Activated CD4-positive, alpha-beta T cell treated with anti-CD3 and anti-CD28 coated beads for 36 hours (primary cell): ENCODE measurements around the gene LY6G6C. TPM values are rescaled to one million over a fixed set of nuclear protein-coding genes. Genes with fewer than 3 reads are reported as not detected.

Experiments used
- ATAC-seq: fragments of 200-7000 bp; cut with Tn5 transposase; one replicate; pipeline ENCODE4 v1.10.0; 2021; ENCODE audit warnings: mild to moderate bottlenecking, moderate library complexity
- CTCF ChIA-PET: fragments of 350-600 bp; sonication (Branson Sonifier 250); formaldehyde crosslinking; loops from one replicate; lab custom pipeline; 2021; ENCODE audit warnings: antibody characterized with exemption; lab: Charles Lee
- POLR2A ChIA-PET: fragments of 350-600 bp; sonication (Branson Sonifier 250); formaldehyde crosslinking; loops from one replicate; lab custom pipeline; 2021; ENCODE audit warnings: antibody characterized with exemption, inconsistent platforms; lab: Charles Lee
- DNase-seq: peaks from one replicate; pipeline ENCODE4 v3.0.0-alpha.2; 2020
- H3K27ac Mint-ChIP-seq: one replicate; pipeline ENCODE4 v1.8.0; 2021; ENCODE audit warnings: mixed read lengths
- H3K27me3 Mint-ChIP-seq: one replicate; pipeline ENCODE4 v1.8.0; 2021; ENCODE audit warnings: mixed read lengths
- H3K36me3 Mint-ChIP-seq: one replicate; pipeline ENCODE4 v1.8.0; 2021; ENCODE audit warnings: low read depth, mixed read lengths
- H3K4me1 Mint-ChIP-seq: one replicate; pipeline ENCODE4 v1.8.0; 2021; ENCODE audit warnings: mixed read lengths
- H3K4me3 Mint-ChIP-seq: one replicate; pipeline ENCODE4 v1.8.0; 2021; ENCODE audit warnings: mild to moderate bottlenecking, moderate library complexity, mixed read lengths
- H3K9me3 Mint-ChIP-seq: one replicate; pipeline ENCODE4 v1.8.0; 2021; ENCODE audit warnings: low read depth, mixed read lengths
- intact Hi-C, 2 experiments: fragments of 100-400 bp; cut with DNase I in 1 of 2; cut with micrococcal nuclease in 1 of 2; formaldehyde crosslinking; loops; one replicate each; pipeline versions ENCODE4 v1.14.2 to v1.15.1; 2022 to 2024; cut with DNase I, micrococcal nuclease
- total RNA-seq, 2 experiments: library from RNA; stranded (reverse); gene quantifications; one replicate each; pipeline ENCODE4 v1.2.3, GENCODE V29; 2021

The LY6G6C gene
- total RNA-seq, 2 experiments from 2014 or later = not detected

DNA sequence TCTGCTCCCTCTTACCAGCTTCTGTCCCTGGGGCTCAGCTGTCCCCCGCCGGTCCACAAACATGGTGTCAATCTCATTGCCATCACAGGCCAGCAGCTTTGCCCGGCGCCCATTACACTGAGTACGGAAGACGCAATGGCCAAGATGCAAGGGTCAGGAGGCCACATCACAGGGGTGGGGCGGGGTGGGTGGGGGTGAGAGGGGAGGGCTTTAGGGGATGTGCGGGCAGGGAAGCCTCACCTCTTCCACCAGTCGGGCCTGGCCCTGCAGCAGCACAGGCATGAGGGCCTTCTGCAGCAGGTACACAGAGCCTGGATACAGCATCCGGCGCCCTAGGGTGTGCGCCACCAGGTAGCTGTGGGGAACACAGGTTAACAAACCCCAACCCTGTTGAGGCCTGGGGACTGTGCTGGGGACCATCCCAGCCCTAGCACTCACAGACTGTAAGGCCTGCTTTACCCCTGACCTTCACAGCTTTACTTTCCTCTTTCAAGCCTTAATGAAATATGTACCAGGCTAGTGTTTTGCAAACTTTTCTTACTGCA, 29.9 kb downstream of the LY6G6C start:
- Mint-ChIP-seq H3K27ac (no peak overlapping the region), H3K9me3 (no peaks in the 10 kb centered on the region), H3K36me3 (peaks cover 25% of the 10 kb centered on the region), H3K27me3 (no peaks in the 10 kb centered on the region), H3K4me1 (peaks cover 7% of the 10 kb centered on the region), H3K4me3 (no peak overlapping the region)
- DNase-seq = no peak
- intact Hi-C loops = no loop called here
- ATAC-seq = no peak
- ChIA-PET POLR2A (no interaction called here), CTCF (interaction anchor here (1.1 to 1.7 kb wide), 4 partner anchors 9 to 138 kb away, joined by 3 to 6 read pairs (median 4); no protein-coding TSS in a partner anchor)

DNA sequence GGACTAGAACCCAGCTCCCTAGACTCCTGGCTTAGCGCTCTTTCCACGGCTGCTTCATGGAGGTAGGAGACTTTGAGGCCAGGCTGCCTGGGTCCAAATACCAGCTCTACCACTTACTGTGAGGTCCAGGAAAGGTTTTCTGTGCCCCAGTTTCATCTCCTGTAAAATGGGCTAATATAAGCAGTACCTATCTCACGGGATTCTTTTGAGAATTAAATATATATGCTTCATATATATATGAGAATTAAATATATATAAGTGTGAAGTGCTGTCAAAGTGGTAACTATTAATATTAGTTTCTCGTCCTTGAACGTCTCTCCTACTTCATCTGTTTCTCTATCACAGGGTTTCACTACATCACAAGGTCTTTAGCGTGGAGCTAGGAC, 30.5 kb downstream of the LY6G6C start:
- intact Hi-C loops = no loop called here
- Mint-ChIP-seq H3K9me3 (no peaks in the 10 kb centered on the region), H3K27me3 (no peaks in the 10 kb centered on the region), H3K4me3 (no peak overlapping the region), H3K27ac (no peak overlapping the region), H3K36me3 (peaks cover 25% of the 10 kb centered on the region), H3K4me1 (peaks cover 7% of the 10 kb centered on the region)
- ChIA-PET POLR2A (no interaction called here), CTCF (interaction anchor here (0.6 to 1.7 kb wide), 10 partner anchors 9 to 200 kb away, joined by 3 to 6 read pairs (median 4); partner anchors contain the start of genes LSM2, LY6G5B and TNF)
- ATAC-seq = no peak
- no peak for DNase-seq

DNA sequence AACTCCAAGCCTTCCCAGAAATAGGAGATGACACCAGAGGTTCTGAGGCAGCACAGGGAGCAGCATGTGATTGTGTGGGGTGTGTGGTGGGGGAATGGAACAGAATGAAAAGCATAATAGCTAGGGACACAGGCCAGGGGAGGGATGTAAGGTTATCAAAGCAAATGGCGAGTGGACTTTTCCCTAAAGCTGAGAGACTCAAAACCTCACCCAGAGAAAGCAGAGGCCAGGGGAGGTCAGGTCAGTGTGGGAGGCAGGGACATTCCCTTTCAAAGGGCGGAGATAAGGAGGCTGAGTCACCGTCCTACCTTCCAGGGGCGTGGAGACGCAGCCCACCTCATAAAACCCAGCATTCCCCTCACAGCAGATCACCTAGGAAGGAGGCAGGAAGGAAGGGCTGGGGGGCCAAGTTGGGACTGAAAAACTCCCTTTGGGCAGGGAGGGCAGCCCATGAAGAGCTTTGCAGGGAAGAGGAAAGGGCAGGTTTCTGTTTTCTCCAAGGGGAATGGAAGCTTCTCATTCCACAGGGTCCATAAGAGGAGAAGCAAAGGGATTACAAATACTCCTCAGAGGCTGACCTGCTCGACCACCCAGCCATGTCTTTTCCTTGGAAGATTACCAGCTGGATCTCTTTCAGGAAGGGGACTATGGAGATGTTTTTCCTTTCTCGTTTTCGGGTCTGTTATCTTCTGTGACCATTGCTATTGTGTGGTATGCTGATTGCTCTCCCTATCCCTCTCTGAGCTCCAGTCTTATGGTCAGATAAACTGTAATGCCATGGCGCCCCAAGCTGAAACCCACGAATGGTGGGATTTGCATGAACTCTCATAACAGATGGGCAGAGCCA, 31.1 kb downstream of the LY6G6C start:
- Mint-ChIP-seq H3K27ac (peak overlapping the region; percentile 69), H3K9me3 (no peaks in the 10 kb centered on the region), H3K4me3 (no peak overlapping the region), H3K36me3 (peaks cover 24% of the 10 kb centered on the region), H3K4me1 (peaks cover 7% of the 10 kb centered on the region), H3K27me3 (no peaks in the 10 kb centered on the region)
- ChIA-PET CTCF (interaction anchor here (0.6 to 1.7 kb wide), 14 partner anchors 10 to 248 kb away, joined by 3 to 6 read pairs (median 4); partner anchors contain the start of genes LSM2, LY6G5B and TNF), POLR2A (no interaction called here)
- intact Hi-C loops = no loop called here
- no peak for ATAC-seq
- no peak for DNase-seq

DNA sequence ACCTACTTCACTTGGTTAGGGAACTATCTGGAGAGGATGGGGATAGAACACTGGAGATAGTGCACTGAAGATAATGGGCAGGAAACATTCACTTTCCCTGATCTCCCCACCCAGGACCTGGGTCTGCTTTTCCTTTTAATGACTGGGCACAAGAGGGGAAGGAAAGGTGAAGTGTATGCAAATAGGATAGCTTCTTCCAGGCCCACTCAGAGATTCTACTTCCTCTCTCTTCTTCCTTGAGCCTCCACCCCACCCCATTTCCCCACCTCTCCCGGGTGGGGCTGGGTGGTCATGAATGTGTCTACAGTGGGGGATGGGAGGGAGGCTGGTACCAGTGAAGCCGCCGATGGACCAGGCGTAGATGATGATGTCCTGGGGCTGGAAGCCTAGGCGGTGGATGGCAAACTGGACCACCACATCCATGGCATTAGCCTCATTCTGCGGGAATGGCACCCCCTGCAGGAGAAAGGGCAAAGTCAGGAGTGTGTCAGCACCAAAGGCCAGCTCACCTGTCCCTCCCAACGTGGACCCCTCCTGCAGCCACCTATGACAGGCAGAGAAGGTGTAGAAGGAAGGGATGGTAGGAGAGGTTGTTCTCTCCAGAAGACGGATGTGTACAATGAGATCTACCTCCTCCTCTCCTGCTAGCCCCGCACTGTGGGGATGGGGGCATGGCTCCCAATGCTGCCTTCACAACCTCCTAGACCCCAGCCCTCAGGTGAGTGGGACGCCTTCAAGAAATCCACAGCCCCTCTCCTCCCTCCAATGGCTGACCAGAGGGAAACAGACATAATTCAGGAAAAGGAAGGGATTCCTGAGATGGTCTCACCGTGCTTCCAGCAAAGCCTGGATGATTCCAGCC, 32.1 kb downstream of the LY6G6C start:
- intact Hi-C loops = loop anchor here in 1 of 2 experiments (10.0 kb wide), 1 partner anchor 265 kb away; the partner anchor contains the start of genes NELFE and SKIC2
- H3K4me1 Mint-ChIP-seq = peaks cover 7% of the 10 kb centered on the region
- ATAC-seq (no peak), DNase-seq (peak; percentile 35)
- H3K27me3 Mint-ChIP-seq = no peaks in the 10 kb centered on the region
- no peak overlapping the region for H3K27ac Mint-ChIP-seq
- peaks cover 24% of the 10 kb centered on the region for H3K36me3 Mint-ChIP-seq
- no peak overlapping the region for H3K4me3 Mint-ChIP-seq
- POLR2A ChIA-PET = no interaction called here
- H3K9me3 Mint-ChIP-seq = no peaks in the 10 kb centered on the region
- CTCF ChIA-PET = interaction anchor here (0.7 to 1.6 kb wide), 6 partner anchors 11 to 173 kb away, joined by 3 to 6 read pairs (median 4); no protein-coding TSS in a partner anchor

DNA sequence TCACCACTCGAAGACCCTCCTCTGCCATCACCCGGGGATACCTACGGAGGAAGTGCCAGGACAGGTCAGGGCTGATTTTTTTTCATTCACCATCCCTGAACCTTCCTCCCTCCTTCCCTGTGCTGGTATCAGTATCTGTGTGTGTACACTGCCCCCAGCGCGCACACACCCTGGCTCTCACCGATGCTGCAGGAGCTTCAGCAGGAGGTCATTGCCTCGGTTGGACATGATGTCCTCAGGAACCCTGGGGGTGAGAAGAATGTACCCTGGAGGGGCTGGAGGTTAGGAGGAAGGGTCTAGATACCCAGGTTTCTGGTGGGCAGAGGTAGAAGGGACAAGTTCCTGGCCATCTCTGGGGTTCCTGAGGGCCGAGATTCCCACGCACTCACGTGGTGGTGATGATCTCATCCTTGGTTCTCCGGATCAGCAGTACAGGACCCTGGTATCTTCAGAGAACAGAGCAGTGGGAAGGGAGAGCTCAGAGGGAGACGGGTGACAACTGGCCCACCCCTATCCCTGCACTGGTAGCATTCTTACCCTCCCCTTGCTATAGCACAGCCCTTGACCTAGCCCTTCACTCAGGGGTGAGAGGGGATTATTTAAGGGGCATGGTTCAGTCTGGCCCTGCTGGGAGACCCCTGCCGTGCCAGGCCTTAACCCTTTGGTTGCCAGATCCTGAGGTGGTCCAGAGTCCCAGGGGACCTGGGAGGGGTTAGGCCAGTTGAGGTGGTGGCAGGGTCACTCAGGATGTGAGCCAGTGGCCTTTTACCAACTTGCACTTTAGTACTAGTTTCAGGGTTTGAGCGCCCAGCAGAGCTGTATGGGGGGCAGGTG, 33.5 kb downstream of the LY6G6C start:
- Mint-ChIP-seq H3K27me3 (no peaks in the 10 kb centered on the region), H3K36me3 (peaks cover 17% of the 10 kb centered on the region), H3K4me3 (no peak overlapping the region), H3K4me1 (peaks cover 7% of the 10 kb centered on the region), H3K27ac (no peak overlapping the region), H3K9me3 (no peaks in the 10 kb centered on the region)
- DNase-seq (no peak), ATAC-seq (no peak)
- CTCF ChIA-PET = no interaction called here
- POLR2A ChIA-PET = no interaction called here
- intact Hi-C loops = loop anchor here in 1 of 2 experiments (10.0 kb wide), 1 partner anchor 267 kb away; the partner anchor contains the start of genes NELFE and SKIC2

DNA sequence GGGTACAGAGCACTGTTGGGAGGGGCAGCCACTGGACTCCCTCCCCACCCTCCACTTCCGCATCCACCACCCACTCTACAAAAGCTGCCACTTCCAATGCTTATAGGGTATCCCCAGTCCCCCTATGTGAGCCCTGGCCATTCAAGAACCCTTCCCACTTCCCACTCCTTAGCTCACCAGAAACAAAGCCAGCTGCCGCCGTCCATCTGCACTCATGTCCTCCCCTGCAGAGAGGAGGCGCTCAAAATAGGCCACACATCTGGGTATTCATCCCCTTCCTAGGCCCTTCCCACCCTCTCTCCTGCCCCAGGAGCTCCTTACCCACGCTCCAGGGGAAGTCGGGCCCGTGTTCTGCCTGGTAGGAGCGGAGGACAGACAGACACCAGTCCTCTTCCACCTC, 34.2 kb downstream of the LY6G6C start:
- Mint-ChIP-seq H3K36me3 (peaks cover 12% of the 10 kb centered on the region), H3K27me3 (no peaks in the 10 kb centered on the region), H3K4me3 (no peak overlapping the region), H3K27ac (no peak overlapping the region), H3K4me1 (peaks cover 7% of the 10 kb centered on the region), H3K9me3 (no peaks in the 10 kb centered on the region)
- intact Hi-C loops = loop anchor here in 1 of 2 experiments (10.0 kb wide), 1 partner anchor 267 kb away; the partner anchor contains the start of genes NELFE and SKIC2
- CTCF ChIA-PET = no interaction called here
- ATAC-seq (no peak), DNase-seq (no peak)
- POLR2A ChIA-PET = interaction anchor here (0.6 kb wide), 1 partner anchor 271 kb away, joined by 4 read pairs; the partner anchor contains the start of genes NELFE and SKIC2

DNA sequence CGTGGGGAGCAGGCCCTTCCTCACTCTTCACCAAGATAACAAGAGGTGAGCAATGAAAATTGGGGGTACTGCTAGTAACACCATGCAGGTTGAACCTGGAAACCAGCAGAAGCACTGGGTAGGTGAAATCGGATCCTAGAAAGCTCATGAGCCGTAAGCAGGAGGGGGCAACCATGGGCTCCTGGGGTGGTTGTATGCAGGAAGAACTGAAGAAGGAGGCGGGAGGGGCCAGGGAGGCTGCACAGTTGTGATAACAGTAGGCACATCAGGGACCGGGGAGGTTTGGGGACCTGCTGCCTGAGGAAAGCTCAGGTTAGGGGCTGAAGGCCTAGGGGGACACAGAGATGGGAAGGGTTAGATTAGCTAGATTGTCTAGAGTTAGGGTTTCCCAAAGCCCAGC, 35.1 kb downstream of the LY6G6C start:
- intact Hi-C loops = loop anchor here in 1 of 2 experiments (10.0 kb wide), 1 partner anchor 268 kb away; the partner anchor contains the start of genes NELFE and SKIC2
- Mint-ChIP-seq H3K9me3 (no peaks in the 10 kb centered on the region), H3K4me1 (peaks cover 9% of the 10 kb centered on the region), H3K4me3 (no peak overlapping the region), H3K27me3 (no peaks in the 10 kb centered on the region), H3K36me3 (peaks cover 12% of the 10 kb centered on the region), H3K27ac (no peak overlapping the region)
- ChIA-PET CTCF (interaction anchor here (0.6 kb wide), 1 partner anchor 146 kb away, joined by 3 read pairs; no protein-coding TSS in a partner anchor), POLR2A (interaction anchor here (0.7 kb wide), 1 partner anchor 25 kb away, joined by 3 read pairs; no protein-coding TSS in a partner anchor)
- ATAC-seq (no peak), DNase-seq (no peak)

DNA sequence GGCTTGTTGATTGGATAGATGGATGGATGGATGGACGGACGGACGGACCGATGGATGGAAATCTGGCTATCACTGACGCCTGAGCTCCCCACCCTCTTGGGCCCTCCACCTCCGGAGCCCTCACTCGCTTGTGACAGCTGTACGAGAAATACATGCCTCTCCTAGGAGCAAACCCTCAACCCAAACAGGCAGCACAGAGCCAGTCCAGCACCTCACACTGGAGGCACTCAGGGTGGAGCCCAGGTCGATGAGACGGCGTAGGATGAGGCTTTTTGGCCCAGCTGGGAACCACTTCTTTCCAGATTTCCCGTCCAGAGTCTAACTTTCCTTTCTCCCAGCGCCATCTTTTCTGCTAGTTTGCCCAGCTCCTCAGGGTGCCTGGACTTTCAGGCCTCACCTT, 38.0 kb downstream of the LY6G6C start:
- Mint-ChIP-seq H3K4me1 (peaks cover 15% of the 10 kb centered on the region), H3K4me3 (no peak overlapping the region), H3K36me3 (peaks cover 8% of the 10 kb centered on the region), H3K9me3 (no peaks in the 10 kb centered on the region), H3K27me3 (no peaks in the 10 kb centered on the region), H3K27ac (no peak overlapping the region)
- no peak for ATAC-seq
- POLR2A ChIA-PET = no interaction called here
- intact Hi-C loops = loop anchor here (5.0 to 10.0 kb wide), 3 partner anchors 179 to 274 kb away; partner anchors contain the start of genes NELFE (in 2 of the 2), SKIC2 (in 2 of the 2) and NEU1 (in 1 of the 2)
- DNase-seq = no peak
- CTCF ChIA-PET = interaction anchor here (0.6 to 1.6 kb wide), 3 partner anchors 86 to 163 kb away, joined by 3 to 5 read pairs (median 4); no protein-coding TSS in a partner anchor

DNA sequence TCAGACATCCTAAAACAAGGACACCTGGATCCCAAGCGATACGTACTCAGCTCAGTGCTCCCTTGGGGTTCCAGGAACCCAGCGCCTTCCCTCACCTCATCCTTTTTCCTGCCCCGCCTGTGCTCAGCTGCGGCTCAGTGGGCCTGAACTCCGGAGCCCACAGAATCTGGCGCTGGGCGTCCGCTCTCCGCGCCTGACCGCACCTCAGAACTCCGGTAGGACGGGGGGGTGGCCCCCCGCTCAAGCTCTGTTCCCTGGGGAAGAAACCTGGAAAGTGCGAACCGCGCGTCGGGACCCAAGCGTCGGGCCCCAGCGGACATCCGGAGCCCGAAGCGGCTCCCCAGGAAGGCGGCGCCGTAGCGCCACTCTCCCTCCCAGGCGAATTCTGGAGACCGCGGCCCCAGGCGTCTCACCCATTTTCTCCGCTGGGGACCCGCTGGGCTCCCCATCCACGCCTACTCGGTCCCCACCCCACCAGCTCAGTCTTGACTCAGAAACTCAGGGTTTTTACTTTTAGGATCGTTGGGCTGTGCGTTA, 40.3 kb downstream of the LY6G6C start:
- H3K27me3 Mint-ChIP-seq = no peaks in the 10 kb centered on the region
- no peaks in the 10 kb centered on the region for H3K9me3 Mint-ChIP-seq
- peak overlapping the region; percentile 49 for H3K27ac Mint-ChIP-seq
- peak overlapping the region; percentile 66 for H3K4me3 Mint-ChIP-seq
- intact Hi-C loops = loop anchor here (1.0 to 10.0 kb wide), 7 partner anchors 22 to 276 kb away; partner anchors contain the start of genes NELFE (in 2 of the 2), SKIC2 (in 2 of the 2), ABHD16A (in 1 of the 2) and DDAH2 (in 1 of the 2)
- no peaks in the 10 kb centered on the region for H3K36me3 Mint-ChIP-seq
- POLR2A ChIA-PET = interaction anchor here (0.5 to 0.8 kb wide), 2 partner anchors 39 to 145 kb away, joined by 3 read pairs; no protein-coding TSS in a partner anchor
- DNase-seq = peak; percentile 72
- CTCF ChIA-PET = interaction anchor here (0.7 to 1.0 kb wide), 7 partner anchors 26 to 241 kb away, joined by 3 to 4 read pairs (median 4); no protein-coding TSS in a partner anchor
- peaks cover 15% of the 10 kb centered on the region for H3K4me1 Mint-ChIP-seq
- ATAC-seq = peak; percentile 76
